ENCODE results near the gene CCDC40. TPM values are rescaled to one million over a fixed set of nuclear protein-coding genes. Genes with fewer than 3 reads are reported as not detected.

CCDC40 gene
- total and polyA plus RNA-seq, 9 of the 15 experiments (the other 6 are each of a cell fraction or from before 2014, with no cell fraction given): 0.07 to 0.33 TPM; not detected in 7

DNA sequence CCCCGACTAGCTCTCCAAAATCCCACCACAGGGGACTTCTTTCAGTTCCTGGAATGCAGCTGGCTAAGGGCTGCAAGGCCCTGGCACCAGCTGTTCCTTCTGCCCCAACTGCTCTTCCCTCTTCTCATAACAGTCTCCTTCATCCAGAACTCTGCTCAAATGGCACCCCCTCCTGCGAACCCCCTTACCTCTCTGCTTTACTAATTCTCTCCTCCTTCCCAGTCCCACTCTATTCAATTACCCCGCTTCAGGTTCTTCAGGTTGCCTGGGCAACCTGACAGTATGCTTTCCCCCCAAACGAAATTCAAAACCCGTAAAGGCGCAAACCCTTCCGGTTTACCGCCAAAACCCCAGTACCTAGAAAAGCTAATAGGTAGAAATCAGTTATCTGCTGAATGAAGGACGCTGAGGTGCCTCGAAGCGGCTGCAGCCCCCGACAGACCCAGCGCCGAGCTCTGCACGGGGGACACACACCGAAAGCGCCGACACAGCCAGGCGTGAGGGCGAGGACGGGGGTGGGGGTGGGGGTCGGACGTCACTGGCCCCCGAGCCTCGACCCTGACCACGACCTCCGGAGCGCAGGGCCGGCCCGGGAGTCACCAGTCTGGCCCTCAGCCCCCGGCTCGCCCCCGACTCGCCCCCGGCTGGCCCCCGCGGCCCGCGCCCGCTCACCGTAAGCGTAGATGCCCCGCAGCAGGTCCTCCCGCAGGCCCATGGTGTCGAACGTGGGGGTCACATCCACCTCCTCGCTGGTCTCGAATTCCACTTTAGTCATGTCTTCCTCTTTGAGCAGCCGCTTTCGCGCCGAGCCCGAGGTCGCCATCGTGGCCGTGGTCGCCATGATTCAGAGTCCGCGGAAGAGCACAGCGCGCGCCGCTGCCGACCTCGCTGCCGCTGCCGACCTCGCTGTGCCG, 109.9 kb downstream of the CCDC40 start (continued):
- TF ChIP-seq RUNX1 (IDR thresholded peaks at IDR 0.05; ENCODE audit: low read depth) (no peak), ZNF165 (CRISPR knock-in tag; IDR thresholded peaks at IDR 0.05; ENCODE audit: borderline replicate concordance) (no peak), ZNF174 (CRISPR knock-in tag; IDR thresholded peaks at IDR 0.05) (no peak), SIN3B (IDR thresholded peaks at IDR 0.05; ENCODE audit: low read depth) (0 out of 2 replicates have a peak, but pooled peaks have one; percentile 10), NELFE (IDR thresholded peaks at IDR 0.05; ENCODE audit: insufficient read depth, insufficient read length) (no peak), EZH2 (IDR thresholded peaks at IDR 0.05; ENCODE audit: borderline replicate concordance, low read depth, low read length) (no peak), PTRF (tag; IDR thresholded peaks at IDR 0.05) (no peak), ZNF589 (CRISPR knock-in tag; IDR thresholded peaks at IDR 0.05; ENCODE audit: low read depth) (no peak), NR3C1 (CRISPR knock-in tag; IDR thresholded peaks at IDR 0.05) (no peak), ATF2 (CRISPR knock-in tag; IDR thresholded peaks at IDR 0.05) (no peak), ZNF316 (IDR thresholded peaks at IDR 0.05) (no peak), FOXA3 (CRISPR knock-in tag; conservative IDR thresholded peaks at IDR 0.05 in 1 of 2, IDR thresholded peaks at IDR 0.05 in 1 of 2) (0 out of 4 replicates have a peak, but pooled peaks of 1 of the 2 experiments have one; percentile 71), HDAC1 (IDR thresholded peaks at IDR 0.05) (peak in 1 of 2 experiments; percentile 35; a peak in 1 of 4 replicates), ZNF311 (CRISPR knock-in tag; IDR thresholded peaks at IDR 0.05) (no peak)
- TF ChIP-seq, protein P1, sequence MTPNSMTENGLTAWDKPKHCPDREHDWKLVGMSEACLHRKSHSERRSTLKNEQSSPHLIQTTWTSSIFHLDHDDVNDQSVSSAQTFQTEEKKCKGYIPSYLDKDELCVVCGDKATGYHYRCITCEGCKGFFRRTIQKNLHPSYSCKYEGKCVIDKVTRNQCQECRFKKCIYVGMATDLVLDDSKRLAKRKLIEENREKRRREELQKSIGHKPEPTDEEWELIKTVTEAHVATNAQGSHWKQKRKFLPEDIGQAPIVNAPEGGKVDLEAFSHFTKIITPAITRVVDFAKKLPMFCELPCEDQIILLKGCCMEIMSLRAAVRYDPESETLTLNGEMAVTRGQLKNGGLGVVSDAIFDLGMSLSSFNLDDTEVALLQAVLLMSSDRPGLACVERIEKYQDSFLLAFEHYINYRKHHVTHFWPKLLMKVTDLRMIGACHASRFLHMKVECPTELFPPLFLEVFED (CRISPR knock-in tag; conservative IDR thresholded peaks at IDR 0.05): no peak
- TF ChIP-seq, protein P2, sequence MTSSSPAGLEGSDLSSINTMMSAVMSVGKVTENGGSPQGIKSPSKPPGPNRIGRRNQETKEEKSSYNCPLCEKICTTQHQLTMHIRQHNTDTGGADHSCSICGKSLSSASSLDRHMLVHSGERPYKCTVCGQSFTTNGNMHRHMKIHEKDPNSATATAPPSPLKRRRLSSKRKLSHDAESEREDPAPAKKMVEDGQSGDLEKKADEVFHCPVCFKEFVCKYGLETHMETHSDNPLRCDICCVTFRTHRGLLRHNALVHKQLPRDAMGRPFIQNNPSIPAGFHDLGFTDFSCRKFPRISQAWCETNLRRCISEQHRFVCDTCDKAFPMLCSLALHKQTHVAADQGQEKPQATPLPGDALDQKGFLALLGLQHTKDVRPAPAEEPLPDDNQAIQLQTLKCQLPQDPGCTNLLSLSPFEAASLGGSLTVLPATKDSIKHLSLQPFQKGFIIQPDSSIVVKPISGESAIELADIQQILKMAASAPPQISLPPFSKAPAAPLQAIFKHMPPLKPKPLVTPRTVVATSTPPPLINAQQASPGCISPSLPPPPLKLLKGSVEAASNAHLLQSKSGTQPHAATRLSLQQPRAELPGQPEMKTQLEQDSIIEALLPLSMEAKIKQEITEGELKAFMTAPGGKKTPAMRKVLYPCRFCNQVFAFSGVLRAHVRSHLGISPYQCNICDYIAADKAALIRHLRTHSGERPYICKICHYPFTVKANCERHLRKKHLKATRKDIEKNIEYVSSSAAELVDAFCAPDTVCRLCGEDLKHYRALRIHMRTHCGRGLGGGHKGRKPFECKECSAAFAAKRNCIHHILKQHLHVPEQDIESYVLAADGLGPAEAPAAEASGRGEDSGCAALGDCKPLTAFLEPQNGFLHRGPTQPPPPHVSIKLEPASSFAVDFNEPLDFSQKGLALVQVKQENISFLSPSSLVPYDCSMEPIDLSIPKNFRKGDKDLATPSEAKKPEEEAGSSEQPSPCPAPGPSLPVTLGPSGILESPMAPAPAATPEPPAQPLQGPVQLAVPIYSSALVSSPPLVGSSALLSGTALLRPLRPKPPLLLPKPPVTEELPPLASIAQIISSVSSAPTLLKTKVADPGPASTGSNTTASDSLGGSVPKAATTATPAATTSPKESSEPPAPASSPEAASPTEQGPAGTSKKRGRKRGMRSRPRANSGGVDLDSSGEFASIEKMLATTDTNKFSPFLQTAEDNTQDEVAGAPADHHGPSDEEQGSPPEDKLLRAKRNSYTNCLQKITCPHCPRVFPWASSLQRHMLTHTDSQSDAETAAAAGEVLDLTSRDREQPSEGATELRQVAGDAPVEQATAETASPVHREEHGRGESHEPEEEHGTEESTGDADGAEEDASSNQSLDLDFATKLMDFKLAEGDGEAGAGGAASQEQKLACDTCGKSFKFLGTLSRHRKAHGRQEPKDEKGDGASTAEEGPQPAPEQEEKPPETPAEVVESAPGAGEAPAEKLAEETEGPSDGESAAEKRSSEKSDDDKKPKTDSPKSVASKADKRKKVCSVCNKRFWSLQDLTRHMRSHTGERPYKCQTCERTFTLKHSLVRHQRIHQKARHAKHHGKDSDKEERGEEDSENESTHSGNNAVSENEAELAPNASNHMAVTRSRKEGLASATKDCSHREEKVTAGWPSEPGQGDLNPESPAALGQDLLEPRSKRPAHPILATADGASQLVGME (CRISPR knock-in tag; IDR thresholded peaks at IDR 0.05): no peak
- TF ChIP-seq, protein P3, sequence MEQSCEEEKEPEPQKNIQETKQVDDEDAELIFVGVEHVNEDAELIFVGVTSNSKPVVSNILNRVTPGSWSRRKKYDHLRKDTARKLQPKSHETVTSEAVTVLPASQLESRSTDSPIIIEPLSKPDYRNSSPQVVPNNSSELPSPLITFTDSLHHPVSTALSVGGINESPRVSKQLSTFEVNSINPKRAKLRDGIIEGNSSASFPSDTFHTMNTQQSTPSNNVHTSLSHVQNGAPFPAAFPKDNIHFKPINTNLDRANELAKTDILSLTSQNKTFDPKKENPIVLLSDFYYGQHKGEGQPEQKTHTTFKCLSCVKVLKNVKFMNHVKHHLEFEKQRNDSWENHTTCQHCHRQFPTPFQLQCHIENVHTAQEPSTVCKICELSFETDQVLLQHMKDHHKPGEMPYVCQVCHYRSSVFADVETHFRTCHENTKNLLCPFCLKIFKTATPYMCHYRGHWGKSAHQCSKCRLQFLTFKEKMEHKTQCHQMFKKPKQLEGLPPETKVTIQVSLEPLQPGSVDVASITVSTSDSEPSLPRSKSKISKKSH (CRISPR knock-in tag; IDR thresholded peaks at IDR 0.05): no peak

All from K562 (cell line).